Measurements from ENCODE around the gene TFAP2B.

Gene TFAP2B

DNA sequence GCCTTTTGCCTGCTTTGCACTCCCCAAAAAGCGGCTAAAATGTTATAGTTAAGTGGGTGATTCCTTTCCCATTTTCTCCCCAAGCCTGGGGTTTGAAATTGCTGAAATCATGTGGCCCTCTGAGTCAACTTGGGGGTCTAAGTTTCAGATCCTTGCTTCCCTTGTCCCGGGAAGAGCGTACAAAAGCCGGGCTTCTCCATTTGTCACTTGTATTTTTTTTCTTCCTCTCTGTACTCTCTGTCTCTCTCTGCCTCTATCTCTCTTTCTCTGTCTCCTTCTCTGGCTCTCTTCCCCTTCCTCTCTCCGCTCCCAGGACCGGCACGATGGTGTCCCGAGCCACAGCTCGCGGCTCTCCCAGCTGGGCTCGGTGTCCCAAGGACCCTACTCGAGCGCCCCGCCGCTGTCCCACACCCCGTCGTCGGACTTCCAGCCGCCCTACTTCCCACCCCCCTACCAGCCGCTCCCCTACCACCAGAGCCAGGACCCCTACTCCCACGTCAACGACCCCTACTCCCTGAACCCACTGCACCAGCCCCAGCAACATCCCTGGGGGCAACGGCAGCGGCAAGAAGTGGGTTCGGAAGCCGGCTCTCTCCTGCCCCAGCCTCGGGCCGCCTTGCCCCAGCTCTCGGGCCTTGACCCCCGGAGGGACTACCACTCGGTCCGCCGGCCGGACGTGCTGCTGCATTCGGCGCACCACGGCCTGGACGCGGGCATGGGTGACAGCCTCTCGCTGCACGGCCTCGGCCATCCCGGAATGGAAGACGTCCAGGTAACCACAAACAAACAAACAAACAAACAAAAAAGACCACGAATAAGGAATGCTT is 4.6 kb downstream of the TFAP2B start:
- no peak overlapping the region for H3K4me3 ChIP-seq (ENCODE audit: low read depth, low read length)
- TF ChIP-seq CTCF (IDR thresholded peaks at IDR 0.05; ENCODE audit: low read depth, low read length, missing control alignments): no peak
- DNase-seq (ENCODE audit: low read depth): no peak

DNA sequence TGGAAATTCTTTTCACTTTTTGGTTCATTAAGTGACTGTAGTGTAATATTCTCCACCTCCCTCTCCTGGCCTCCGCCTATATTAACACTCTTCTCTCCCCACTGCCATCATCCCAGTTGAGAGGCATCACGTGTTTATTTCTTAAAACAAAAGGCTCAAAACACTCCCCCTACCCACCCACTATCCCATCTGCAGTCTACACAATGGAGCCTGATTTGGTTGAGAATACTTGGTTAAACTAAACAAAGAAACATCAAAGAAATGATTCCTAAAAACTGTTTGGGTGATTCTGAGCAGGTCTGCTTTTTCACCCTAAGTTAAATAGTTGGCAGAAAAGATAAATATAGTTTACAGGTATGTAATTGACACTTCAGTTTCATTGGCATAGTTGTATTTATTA is 5.9 kb downstream of the TFAP2B start:
- TF ChIP-seq CTCF (IDR thresholded peaks at IDR 0.05; ENCODE audit: low read depth, low read length, missing control alignments): no peak
- no peak overlapping the region for H3K4me3 ChIP-seq (ENCODE audit: low read depth, low read length)
- DNase-seq (ENCODE audit: low read depth): no peak

DNA sequence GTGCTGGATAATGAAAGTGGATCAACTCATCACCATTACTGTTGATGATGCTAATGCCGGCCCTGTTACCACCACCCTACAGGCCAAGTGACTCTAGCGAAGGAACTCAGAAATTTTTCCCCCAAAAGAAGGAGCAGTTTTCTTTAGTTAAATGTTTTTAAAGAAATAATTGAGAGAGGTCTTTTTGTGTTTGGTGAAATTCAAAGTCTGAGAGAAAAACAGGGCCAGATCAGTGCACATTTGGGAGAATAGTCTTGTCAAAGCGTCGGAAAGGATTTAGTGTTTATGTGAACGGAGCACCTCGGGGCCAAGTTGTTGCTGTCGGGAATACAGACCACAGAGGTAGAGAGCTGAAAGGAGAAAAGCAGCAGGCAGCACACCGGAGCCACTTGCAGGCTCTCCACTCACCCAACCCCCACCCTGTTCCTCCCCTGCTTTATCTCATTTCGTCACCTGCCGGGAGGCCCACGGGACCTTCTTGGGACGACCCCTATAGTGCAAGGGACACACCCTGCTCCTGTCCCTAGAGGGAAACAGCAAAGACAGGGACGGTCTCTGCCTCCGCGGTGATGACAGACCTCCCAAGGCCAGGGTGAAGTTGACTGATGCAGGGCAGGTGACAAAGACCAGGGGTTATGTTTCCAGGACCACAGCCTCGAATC is 6.8 kb downstream of the TFAP2B start:
- no peak for TF ChIP-seq CTCF (IDR thresholded peaks at IDR 0.05; ENCODE audit: low read depth, low read length, missing control alignments)
- DNase-seq (ENCODE audit: low read depth): no peak
- H3K4me3 ChIP-seq (ENCODE audit: low read depth, low read length): no peak overlapping the region

DNA sequence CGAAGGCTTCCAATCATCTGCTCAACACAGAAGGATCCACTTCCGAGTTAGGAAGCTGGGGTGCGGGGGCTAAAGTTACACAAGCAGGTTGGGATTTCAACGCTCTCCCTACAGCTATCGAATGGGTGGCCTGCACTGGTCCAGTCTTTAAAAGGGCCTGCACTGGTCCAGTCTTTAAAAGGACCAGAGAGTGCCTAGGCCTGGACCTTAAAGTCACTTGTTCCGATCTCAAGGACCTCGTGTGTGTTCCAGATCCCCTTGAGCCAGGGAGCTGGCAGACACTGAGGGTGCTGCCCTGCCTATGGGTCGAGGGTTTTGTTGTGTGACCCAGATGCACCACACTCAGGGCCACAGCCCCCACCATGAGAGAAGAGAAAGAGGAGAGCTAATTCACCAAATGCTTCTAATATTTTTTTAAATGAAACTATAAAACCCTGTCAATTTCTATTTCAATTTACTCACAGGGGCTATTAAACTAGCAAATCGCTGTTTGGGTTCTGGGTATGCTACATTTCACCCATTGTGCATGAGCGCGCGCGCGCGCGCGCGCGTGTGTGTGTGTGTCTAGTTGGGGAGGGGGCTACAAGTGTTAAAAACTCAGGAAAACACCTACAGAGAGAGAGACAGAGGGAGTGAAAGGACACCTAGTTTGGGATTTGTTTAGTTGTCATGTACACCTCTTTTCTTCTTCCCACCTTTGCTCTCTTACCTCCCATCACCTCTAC is 7.5 kb downstream of the TFAP2B start:
- DNase-seq (ENCODE audit: low read depth): no peak
- no peak for TF ChIP-seq CTCF (IDR thresholded peaks at IDR 0.05; ENCODE audit: low read depth, low read length, missing control alignments)
- no peak overlapping the region for H3K4me3 ChIP-seq (ENCODE audit: low read depth, low read length)

DNA sequence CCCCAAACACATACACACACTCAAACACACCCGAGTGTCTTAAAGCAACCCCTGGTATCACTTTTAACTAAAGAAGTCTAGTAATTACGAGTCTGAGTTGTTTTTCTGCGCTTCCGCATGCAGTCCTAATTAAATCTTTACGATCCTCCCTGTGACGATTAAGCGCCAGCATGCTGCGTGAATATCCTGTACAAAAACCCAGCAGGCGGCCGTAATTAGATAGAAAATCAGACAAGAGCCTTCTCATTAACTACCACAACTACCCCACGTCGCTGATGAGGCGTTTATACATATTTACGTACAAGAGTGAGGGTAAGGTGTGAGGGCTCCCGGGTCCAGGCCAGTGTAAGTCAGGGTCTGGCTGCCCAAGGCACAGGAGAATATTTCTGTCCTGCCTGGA is 8.1 kb downstream of the TFAP2B start:
- TF ChIP-seq CTCF (IDR thresholded peaks at IDR 0.05; ENCODE audit: low read depth, low read length, missing control alignments): no peak
- no peak overlapping the region for H3K4me3 ChIP-seq (ENCODE audit: low read depth, low read length)
- no peak for DNase-seq (ENCODE audit: low read depth)

GRCh38 chr6:50829049-50829448 is 10.4 kb downstream of the TFAP2B start:
- TF ChIP-seq CTCF (IDR thresholded peaks at IDR 0.05; ENCODE audit: low read depth, low read length, missing control alignments): no peak
- no peak overlapping the region for H3K4me3 ChIP-seq (ENCODE audit: low read depth, low read length)
- no peak for DNase-seq (ENCODE audit: low read depth)
